SK-N-SH treated with all-trans-retinoic acid at 6 μM for 48 hours (cell line): Measurements from ENCODE around the gene MIPEP.

Source experiments
- ATAC-seq: fragments of 200-7000 bp; cut with Tn5 transposase; 3 replicates; pipeline ENCODE4 v1.9.1; 2020; ENCODE audit warnings: mild to moderate bottlenecking, moderate library complexity
- ARNTL ChIP-seq: fragments of 450-650 bp; formaldehyde crosslinking; IDR thresholded peaks from 2 replicates; pipeline ENCODE4 v1.5.0; 2020; ENCODE audit warnings: low read depth, mild to moderate bottlenecking, moderate library complexity, borderline replicate concordance
- BACH2 ChIP-seq: fragments of 250-450 bp; sonication (Bioruptor Pico); IDR thresholded peaks from 2 replicates; pipeline ENCODE4 v1.9.0; 2021; ENCODE audit warnings: mild to moderate bottlenecking, borderline replicate concordance
- CSDC2 ChIP-seq: fragments of 250-450 bp; sonication (Bioruptor Pico); IDR thresholded peaks from 2 replicates; pipeline ENCODE4 v1.5.0; 2020; ENCODE audit warnings: mild to moderate bottlenecking, moderate library complexity
- ESRRG ChIP-seq: fragments of 250-450 bp; sonication (Bioruptor Pico); IDR thresholded peaks from 2 replicates; pipeline ENCODE4 v1.6.1; 2021; ENCODE audit warnings: mild to moderate bottlenecking
- GLIS3 ChIP-seq: fragments of 250-450 bp; sonication (Bioruptor Pico); IDR thresholded peaks from 2 replicates; pipeline ENCODE4 v1.5.0; 2020; ENCODE audit warnings: mild to moderate bottlenecking, moderate library complexity
- ISL1 ChIP-seq: fragments of 250-450 bp; sonication (Bioruptor Pico); IDR thresholded peaks from 2 replicates; pipeline ENCODE4 v2.1.2; 2022; ENCODE audit warnings: mild to moderate bottlenecking, moderate library complexity
- PATZ1 ChIP-seq: fragments of 250-450 bp; sonication (Bioruptor Pico); IDR thresholded peaks from 2 replicates; pipeline ENCODE4 v1.8.0; 2020; ENCODE audit warnings: mild to moderate bottlenecking, moderate library complexity, borderline replicate concordance
- POU6F1 ChIP-seq: fragments of 250-450 bp; sonication (Bioruptor Pico); IDR thresholded peaks from 2 replicates; pipeline ENCODE4 v1.8.0; 2021; ENCODE audit warnings: low read depth, mild to moderate bottlenecking, moderate library complexity, borderline replicate concordance
- PPARA ChIP-seq: fragments of 250-450 bp; sonication (Bioruptor Pico); IDR thresholded peaks from 2 replicates; pipeline ENCODE4 v1.5.0; 2020; ENCODE audit warnings: mild to moderate bottlenecking, borderline replicate concordance
- RARB ChIP-seq: fragments of 250-450 bp; sonication (Bioruptor Pico); IDR thresholded peaks from 2 replicates; pipeline ENCODE4 v1.8.0; 2021; ENCODE audit warnings: mild to moderate bottlenecking, moderate library complexity
- SNAI2 ChIP-seq: fragments of 250-450 bp; sonication (Bioruptor Pico); IDR thresholded peaks from 2 replicates; pipeline ENCODE4 v1.5.0; 2020; ENCODE audit warnings: mild to moderate bottlenecking, moderate library complexity
- TCF4 ChIP-seq: fragments of 250-450 bp; sonication (Bioruptor Pico); IDR thresholded peaks from 2 replicates; pipeline ENCODE4 v1.8.0; 2021; ENCODE audit warnings: mild to moderate bottlenecking, moderate library complexity, borderline replicate concordance
- TOX ChIP-seq: fragments of 250-450 bp; sonication (Bioruptor Pico); IDR thresholded peaks from 2 replicates; pipeline ENCODE4 v1.8.0; 2021; ENCODE audit warnings: mild to moderate bottlenecking, moderate library complexity, borderline replicate concordance
- TSHZ2 ChIP-seq: fragments of 250-450 bp; sonication (Bioruptor Pico); IDR thresholded peaks from 2 replicates; pipeline ENCODE4 v1.5.0; 2020; ENCODE audit warnings: mild to moderate bottlenecking, moderate library complexity
- ZC3H10 ChIP-seq: fragments of 250-450 bp; sonication (Bioruptor Pico); IDR thresholded peaks from 2 replicates; pipeline ENCODE4 v1.5.1; 2021; ENCODE audit warnings: mild to moderate bottlenecking, moderate library complexity
- ZFP3 ChIP-seq: fragments of 250-450 bp; sonication (Bioruptor Pico); IDR thresholded peaks from 2 replicates; pipeline ENCODE4 v1.5.0; 2020; ENCODE audit warnings: mild to moderate bottlenecking, moderate library complexity
- ZFP30 ChIP-seq: fragments of 450-650 bp; formaldehyde crosslinking; IDR thresholded peaks from 2 replicates; pipeline ENCODE4 v1.5.0; 2022; ENCODE audit warnings: mild to moderate bottlenecking, moderate library complexity
- ZNF565 ChIP-seq: fragments of 450-650 bp; formaldehyde crosslinking; conservative IDR thresholded peaks from 2 replicates; pipeline ENCODE4 v1.5.0; 2020; ENCODE audit warnings: low read depth, mild to moderate bottlenecking, moderate library complexity
- ZNF70 ChIP-seq: fragments of 450-650 bp; formaldehyde crosslinking; IDR thresholded peaks from 2 replicates; pipeline ENCODE4 v1.5.0; 2020; ENCODE audit warnings: mild to moderate bottlenecking, moderate library complexity
- TF ChIP-seq, protein P1 (sequence below): fragments of 250-450 bp; sonication (Bioruptor Pico); IDR thresholded peaks from 2 replicates; pipeline ENCODE4 v1.5.1; 2020; ENCODE audit warnings: low read depth, mild to moderate bottlenecking, moderate library complexity

MIPEP gene

GRCh38 chr13:23858546-23858945 is 30.7 kb downstream of the MIPEP start:
- ATAC-seq: no peak
- no peak for TF ChIP-seq TSHZ2
- TF ChIP-seq ISL1 (CRISPR knock-in tag): no peak
- TF ChIP-seq CSDC2 (CRISPR knock-in tag): no peak
- TF ChIP-seq POU6F1: no peak
- TF ChIP-seq, all 23 proteins: peak for 0

DNA sequence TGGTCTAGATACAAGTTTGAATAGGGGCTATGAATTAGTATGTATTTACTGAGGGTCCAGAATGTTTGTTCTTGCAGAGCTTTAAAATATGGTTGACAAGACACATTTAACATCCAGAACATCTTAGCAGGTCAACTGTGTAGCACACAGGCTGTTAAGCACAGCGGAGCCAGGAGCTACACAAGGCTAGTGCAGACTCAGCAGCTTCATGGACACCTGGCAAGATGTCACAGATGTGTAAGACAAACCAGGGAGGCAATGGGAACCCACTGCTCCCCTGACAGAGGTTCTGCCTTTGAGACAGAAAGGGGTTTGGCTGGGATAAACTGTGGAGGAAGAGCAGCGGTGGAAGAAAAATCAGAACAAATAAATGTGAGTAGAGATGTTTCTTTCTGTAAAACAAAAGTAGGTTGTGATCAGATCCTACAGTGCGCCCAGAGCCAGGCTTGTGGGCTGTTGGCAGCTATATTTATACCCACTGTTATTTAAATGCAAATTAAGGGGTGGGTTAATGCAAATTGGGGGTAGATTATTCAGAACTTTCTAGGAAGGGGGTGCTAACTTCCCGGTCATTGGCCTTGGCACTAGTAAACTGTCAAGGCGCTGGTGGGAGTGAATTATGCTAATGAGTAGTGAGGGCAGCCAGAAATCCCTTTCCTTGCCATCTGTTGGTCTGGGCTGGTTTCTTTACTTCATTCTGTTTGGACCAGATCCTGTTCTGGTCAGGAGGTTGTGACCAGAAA is 33.0 kb downstream of the MIPEP start:
- TF ChIP-seq ZNF70 (CRISPR knock-in tag) (no peak), BACH2 (CRISPR knock-in tag) (no peak), TCF4 (CRISPR knock-in tag) (no peak), SNAI2 (no peak), TOX (CRISPR knock-in tag) (no peak), ZC3H10 (CRISPR knock-in tag) (no peak), ISL1 (CRISPR knock-in tag) (no peak)
- TF ChIP-seq, protein P1, sequence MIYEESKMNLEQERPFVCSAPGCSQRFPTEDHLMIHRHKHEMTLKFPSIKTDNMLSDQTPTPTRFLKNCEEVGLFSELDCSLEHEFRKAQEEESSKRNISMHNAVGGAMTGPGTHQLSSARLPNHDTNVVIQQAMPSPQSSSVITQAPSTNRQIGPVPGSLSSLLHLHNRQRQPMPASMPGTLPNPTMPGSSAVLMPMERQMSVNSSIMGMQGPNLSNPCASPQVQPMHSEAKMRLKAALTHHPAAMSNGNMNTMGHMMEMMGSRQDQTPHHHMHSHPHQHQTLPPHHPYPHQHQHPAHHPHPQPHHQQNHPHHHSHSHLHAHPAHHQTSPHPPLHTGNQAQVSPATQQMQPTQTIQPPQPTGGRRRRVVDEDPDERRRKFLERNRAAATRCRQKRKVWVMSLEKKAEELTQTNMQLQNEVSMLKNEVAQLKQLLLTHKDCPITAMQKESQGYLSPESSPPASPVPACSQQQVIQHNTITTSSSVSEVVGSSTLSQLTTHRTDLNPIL (CRISPR knock-in tag): no peak
- TF ChIP-seq, all 23 proteins: peak for 0

DNA sequence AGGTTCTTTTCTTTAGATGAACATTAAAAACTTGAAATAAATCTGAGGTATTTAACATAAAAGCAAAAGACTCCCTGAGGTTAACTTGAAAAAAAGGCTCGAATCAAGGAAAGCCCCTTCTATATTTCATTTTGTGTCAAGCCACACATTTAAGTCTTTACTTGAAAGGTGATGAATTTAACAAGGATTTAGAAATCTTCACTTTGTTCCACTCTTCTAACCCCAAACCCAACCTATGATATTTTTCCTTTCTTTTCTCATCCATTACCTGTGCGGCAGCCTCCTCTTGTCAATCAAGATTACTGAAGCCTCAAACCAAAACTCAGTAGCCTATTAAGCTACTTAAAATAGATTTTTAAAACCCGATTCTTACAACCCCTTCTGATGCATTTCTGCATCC is 33.8 kb downstream of the MIPEP start:
- no peak for TF ChIP-seq PATZ1 (CRISPR knock-in tag)
- TF ChIP-seq RARB (CRISPR knock-in tag): no peak
- no peak for TF ChIP-seq ZNF565 (CRISPR knock-in tag)
- TF ChIP-seq, protein P1 (CRISPR knock-in tag): no peak
- TF ChIP-seq ZC3H10 (CRISPR knock-in tag): no peak
- TF ChIP-seq TOX (CRISPR knock-in tag): no peak
- no peak for TF ChIP-seq ISL1 (CRISPR knock-in tag)
- TF ChIP-seq, all 23 proteins: peak for 0
- ATAC-seq: no peak

More for the DNA sequence above, 33.0 kb downstream of the MIPEP start:
- ATAC-seq: no peak

DNA sequence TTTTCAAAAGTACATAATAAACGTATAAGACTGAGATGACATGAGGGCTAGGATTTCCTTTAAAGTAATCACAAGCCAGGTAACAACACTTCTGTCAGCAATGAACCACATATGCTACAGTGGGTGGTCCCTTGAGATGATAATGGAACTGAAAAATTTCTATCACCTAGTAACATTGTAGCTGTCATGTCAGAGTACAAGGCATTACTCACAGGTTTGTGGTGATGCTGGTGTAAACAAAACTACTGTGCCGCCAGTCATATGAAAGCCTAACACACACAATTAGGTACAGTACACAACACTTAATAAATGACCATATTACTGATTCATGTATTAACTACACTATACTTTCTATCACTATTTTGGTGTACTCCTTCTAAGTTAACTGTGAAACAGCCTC is 36.8 kb downstream of the MIPEP start:
- no peak for ATAC-seq
- no peak for TF ChIP-seq ZFP30 (CRISPR knock-in tag)
- no peak for TF ChIP-seq ZNF70 (CRISPR knock-in tag)
- no peak for TF ChIP-seq ZFP3 (CRISPR knock-in tag)
- TF ChIP-seq ISL1 (CRISPR knock-in tag): no peak
- no peak for TF ChIP-seq RARB (CRISPR knock-in tag)
- TF ChIP-seq GLIS3 (CRISPR knock-in tag): no peak
- no peak for TF ChIP-seq ZC3H10 (CRISPR knock-in tag)
- TF ChIP-seq, protein P1 (CRISPR knock-in tag): no peak
- TF ChIP-seq PPARA (CRISPR knock-in tag): no peak
- no peak for TF ChIP-seq TSHZ2
- TF ChIP-seq TCF4 (CRISPR knock-in tag): no peak
- no peak for TF ChIP-seq ESRRG (CRISPR knock-in tag)
- TF ChIP-seq ARNTL (CRISPR knock-in tag): no peak
- no peak for TF ChIP-seq ZNF565 (CRISPR knock-in tag)
